HepG2 (cell line): ENCODE data around the gene STIM1. TPM values are rescaled to one million over a fixed set of nuclear protein-coding genes. Genes with fewer than 3 reads are reported as not detected.

Experiments used
- ATAC-seq: fragments of 200-7000 bp; cut with Tn5 transposase; 3 replicates; pipeline ENCODE4 v1.9.1; 2020; ENCODE audit warnings: mild to moderate bottlenecking, moderate library complexity
- BruUV-seq: library from RNA; stranded (reverse); fragments of 400-500 nt; replicated peaks from 2 replicates; lab custom pipeline; 2021; lab: Mats Ljungman, UMichigan
- CTCF ChIA-PET: fragments of 300-600 bp; formaldehyde crosslinking; extraction: SDS; loops from one replicate; lab custom pipeline; 2021; ENCODE audit warnings: low total read pairs, inconsistent platforms, low intra/inter-chr PET ratio; lab: Yijun Ruan, JAX
- POLR2A ChIA-PET: fragments of 350-600 bp; sonication (Branson Sonifier 250); formaldehyde crosslinking; loops from one replicate; lab custom pipeline; 2020; ENCODE audit warnings: antibody characterized with exemption, inconsistent platforms; lab: Yijun Ruan, JAX
- DNase-seq: peaks from one replicate; pipeline ENCODE4 v3.0.0-alpha.2; 2015; ENCODE audit warnings: low spot score
- FAIRE-seq: peaks from 3 replicates; lab custom pipeline; 2011; peaks lifted over from hg19 to GRCh38; lab: Jason Lieb, UNC
- H2AFZ ChIP-seq: one replicate; pipeline ENCODE4 v1.6.1; 2011; ENCODE audit warnings: low read length, inconsistent platforms
- H3K27ac ChIP-seq: fragments of 300-600 bp; 3 replicates; pipeline ENCODE4 v1.8.0; 2011; ENCODE audit warnings: mixed run types, mild to moderate bottlenecking, mixed read lengths, low read length, inconsistent platforms; ENCODE audit not compliant: insufficient read depth; ENCODE audit errors: extremely low read length
- H3K27me3 ChIP-seq, 2 experiments: fragments of 200-600 bp in 1 of 2; 2 replicates in 1 of 2; 3 replicates in 1 of 2; pipeline versions ENCODE4 v1.6.0 to v1.8.0; 2011; ENCODE audit warnings: low read length in 2 of 2, mild to moderate bottlenecking in 2 of 2, moderate library complexity in 2 of 2, inconsistent platforms in 1 of 2; ENCODE audit not compliant: insufficient read depth in 2 of 2, control insufficient read depth in 1 of 2
- H3K36me3 ChIP-seq, 2 experiments: fragments of 200-600 bp in 1 of 2; replicated peaks in 1 of 2; 2 replicates in 1 of 2; 3 replicates in 1 of 2; pipeline versions ENCODE4 v1.5.1 to v1.8.0; 2011; ENCODE audit warnings: low read length in 2 of 2, inconsistent platforms in 1 of 2; ENCODE audit not compliant: insufficient read depth in 2 of 2, control insufficient read depth in 1 of 2
- H3K4me1 ChIP-seq: 2 replicates; pipeline ENCODE4 v1.5.1; 2012; ENCODE audit warnings: low read length, inconsistent platforms; ENCODE audit not compliant: insufficient read depth
- H3K4me2 ChIP-seq: 2 replicates; pipeline ENCODE4 v1.6.0; 2011; ENCODE audit warnings: low read depth, low read length, inconsistent platforms
- H3K4me3 ChIP-seq, 3 experiments: fragments of 200-600 bp in 1 of 3; sonication (generic), shearing (Covaris generic) in 1 of 3; replicated peaks in 1 of 3; 2 replicates each; pipeline ENCODE4 v1.5.1; 2011 to 2016; ENCODE audit warnings: low read length in 3 of 3, inconsistent platforms in 2 of 3, low read depth in 2 of 3, mild to moderate bottlenecking in 2 of 3, control low read depth in 1 of 3, mixed read lengths in 1 of 3; ENCODE audit not compliant: insufficient read depth in 1 of 3
- H3K79me2 ChIP-seq: one replicate; pipeline ENCODE4 v1.6.1; 2011; ENCODE audit warnings: low read length, inconsistent platforms; ENCODE audit not compliant: insufficient read depth
- H3K9ac ChIP-seq: 2 replicates; pipeline ENCODE4 v1.6.0; 2011; ENCODE audit warnings: mild to moderate bottlenecking, low read depth, low read length, inconsistent platforms; ENCODE audit not compliant: insufficient read depth
- H3K9me3 ChIP-seq: 2 replicates; pipeline ENCODE4 v1.5.1; 2012; ENCODE audit warnings: mild to moderate bottlenecking, low read length
- H4K20me1 ChIP-seq: 2 replicates; pipeline ENCODE4 v1.6.0; 2011; ENCODE audit warnings: inconsistent platforms, mild to moderate bottlenecking, low read length, moderate library complexity; ENCODE audit not compliant: insufficient read depth
- CENPX ChIP-seq: sonication (generic); formaldehyde crosslinking; IDR thresholded peaks from 2 replicates; pipeline ENCODE4 v1.9.0; 2021; ENCODE audit warnings: mild to moderate bottlenecking, missing genetic modification reagents, moderate library complexity
- DNMT1 ChIP-seq: sonication (generic); formaldehyde crosslinking; IDR thresholded peaks from 2 replicates; pipeline ENCODE4 v1.5.1; 2020; ENCODE audit warnings: mild to moderate bottlenecking, missing genetic modification reagents
- FOSL1 ChIP-seq: sonication (generic); formaldehyde crosslinking; IDR thresholded peaks from 2 replicates; pipeline ENCODE4 v1.9.0; 2021; ENCODE audit warnings: missing genetic modification reagents, borderline replicate concordance
- GZF1 ChIP-seq: sonication (generic); formaldehyde crosslinking; IDR thresholded peaks from 2 replicates; pipeline ENCODE4 v1.5.1; 2020; ENCODE audit warnings: mild to moderate bottlenecking, missing genetic modification reagents
- NFE2L2 ChIP-seq: fragments of 150-350 bp; IDR thresholded peaks from 2 replicates; pipeline ENCODE4 v1.6.1; 2014; ENCODE audit warnings: low read length
- NKX3-1 ChIP-seq: sonication (generic); formaldehyde crosslinking; IDR thresholded peaks from 2 replicates; pipeline ENCODE4 v1.5.0; 2020; ENCODE audit warnings: missing genetic modification reagents
- PCBP2 ChIP-seq: fragments of 200-400 bp; formaldehyde crosslinking; optimal IDR thresholded peaks from 2 replicates; pipeline ENCODE3; 2018; ENCODE audit warnings: low read length, low read depth; ENCODE audit not compliant: poor library complexity, severe bottlenecking
- TAF1 ChIP-seq: sonication (generic); formaldehyde crosslinking; IDR thresholded peaks from 2 replicates; pipeline ENCODE4 v1.4.0; 2020; ENCODE audit warnings: missing genetic modification reagents
- ZBTB38 ChIP-seq: sonication (generic); formaldehyde crosslinking; IDR thresholded peaks from 2 replicates; pipeline ENCODE4 v1.5.1; 2020; ENCODE audit warnings: mild to moderate bottlenecking, missing genetic modification reagents
- ZNF230 ChIP-seq: sonication (generic); formaldehyde crosslinking; IDR thresholded peaks from 2 replicates; pipeline ENCODE4 v1.4.0; 2020; ENCODE audit warnings: mild to moderate bottlenecking, missing genetic modification reagents
- WGBS: methylation state at CpG from one replicate; pipeline ENCODE4 v1.1.6; 2017; ENCODE audit warnings: low lambda C conversion rate; 5-methylcytosine and 5-hydroxymethylcytosine counted together
- in situ Hi-C: cut with HindIII; loops from 2 replicates; pipeline ENCODE4 v1.10.0; 2017; ENCODE audit warnings: low pct_unique_long_range_greater_than_20kb; ENCODE audit not compliant: extremely low pct_ligation_motif_present
- intact Hi-C: fragments of 100-400 bp; cut with micrococcal nuclease; formaldehyde crosslinking; loops from one replicate; pipeline ENCODE4 v1.10.0; 2022; ENCODE audit not compliant: unreplicated experiment
- polyA plus RNA-seq, 8 experiments: library from polyadenylated mRNA; depleted of rRNA in 3 of 8; stranded (reverse) in 7 of 8; unstranded in 1 of 8; fragments of >200 nt; fragmentation: Illumina TruSeq in 4 of 8; extraction: Trizol in 4 of 8; gene quantifications; 2 replicates each; pipeline versions ENCODE4 v1.2.1 to v1.2.3, GENCODE V29; 2011 to 2016; ENCODE audit warnings: low read depth in 4 of 8, missing spikeins in 1 of 8, mixed read lengths in 1 of 8; ENCODE audit not compliant: insufficient read depth in 1 of 8
- total RNA-seq, 5 experiments: library from RNA; depleted of rRNA; stranded (reverse); fragments of >200 nt; fragmentation: Illumina TruSeq; extraction: Trizol; gene quantifications; 2 replicates each; pipeline ENCODE4 v1.2.3, GENCODE V29; 2016; ENCODE audit warnings: low read depth in 1 of 5
- TF ChIP-seq, protein P1 (sequence below): sonication (generic); formaldehyde crosslinking; IDR thresholded peaks from 2 replicates; pipeline ENCODE4 v1.9.0; 2021; ENCODE audit warnings: missing genetic modification reagents, mild to moderate bottlenecking, borderline replicate concordance
- TF ChIP-seq, protein P2 (sequence below): sonication (generic); formaldehyde crosslinking; IDR thresholded peaks from 2 replicates; pipeline ENCODE4 v1.9.0; 2021; ENCODE audit warnings: missing genetic modification reagents, borderline replicate concordance

Gene STIM1
- total and polyA plus RNA-seq, 2 of the 13 experiments (the other 11 are each of a cell fraction or from before 2014, with no cell fraction given), result 19.2 to 28.5 TPM

DNA sequence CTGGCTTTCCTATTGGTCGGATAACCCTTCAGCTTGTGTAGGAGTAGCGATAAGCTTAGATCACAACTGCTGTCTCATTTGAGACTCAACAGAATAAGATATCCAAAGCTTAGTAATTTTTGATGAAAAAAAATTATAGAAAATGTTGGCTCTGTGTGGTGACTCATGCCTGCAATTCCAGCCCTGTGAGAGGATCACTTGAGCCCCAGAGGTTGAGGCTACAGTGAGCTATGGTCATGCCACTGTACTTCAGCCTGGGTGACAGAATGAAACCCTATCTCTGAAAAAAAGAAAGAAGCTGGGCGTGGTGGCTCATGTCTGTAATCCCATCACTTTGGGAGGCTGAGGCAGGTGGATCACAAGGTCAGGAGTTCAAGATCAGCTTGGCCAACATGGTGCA, 183.5 kb downstream of the STIM1 start (continued):
- TF ChIP-seq TAF1, result no peak
- TF ChIP-seq NFE2L2, result no peak
- no peak for TF ChIP-seq ZNF230 (CRISPR knock-in tag)
- TF ChIP-seq ZBTB38 (CRISPR knock-in tag), result no peak
- TF ChIP-seq, protein P1, sequence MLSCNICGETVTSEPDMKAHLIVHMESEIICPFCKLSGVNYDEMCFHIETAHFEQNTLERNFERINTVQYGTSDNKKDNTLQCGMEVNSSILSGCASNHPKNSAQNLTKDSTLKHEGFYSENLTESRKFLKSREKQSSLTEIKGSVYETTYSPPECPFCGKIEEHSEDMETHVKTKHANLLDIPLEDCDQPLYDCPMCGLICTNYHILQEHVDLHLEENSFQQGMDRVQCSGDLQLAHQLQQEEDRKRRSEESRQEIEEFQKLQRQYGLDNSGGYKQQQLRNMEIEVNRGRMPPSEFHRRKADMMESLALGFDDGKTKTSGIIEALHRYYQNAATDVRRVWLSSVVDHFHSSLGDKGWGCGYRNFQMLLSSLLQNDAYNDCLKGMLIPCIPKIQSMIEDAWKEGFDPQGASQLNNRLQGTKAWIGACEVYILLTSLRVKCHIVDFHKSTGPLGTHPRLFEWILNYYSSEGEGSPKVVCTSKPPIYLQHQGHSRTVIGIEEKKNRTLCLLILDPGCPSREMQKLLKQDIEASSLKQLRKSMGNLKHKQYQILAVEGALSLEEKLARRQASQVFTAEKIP (CRISPR knock-in tag), result no peak
- TF ChIP-seq PCBP2, result no peak
- no peak for TF ChIP-seq DNMT1 (CRISPR knock-in tag)
- TF ChIP-seq FOSL1 (CRISPR knock-in tag), result no peak
- TF ChIP-seq, all 625 proteins: peak for 0

DNA sequence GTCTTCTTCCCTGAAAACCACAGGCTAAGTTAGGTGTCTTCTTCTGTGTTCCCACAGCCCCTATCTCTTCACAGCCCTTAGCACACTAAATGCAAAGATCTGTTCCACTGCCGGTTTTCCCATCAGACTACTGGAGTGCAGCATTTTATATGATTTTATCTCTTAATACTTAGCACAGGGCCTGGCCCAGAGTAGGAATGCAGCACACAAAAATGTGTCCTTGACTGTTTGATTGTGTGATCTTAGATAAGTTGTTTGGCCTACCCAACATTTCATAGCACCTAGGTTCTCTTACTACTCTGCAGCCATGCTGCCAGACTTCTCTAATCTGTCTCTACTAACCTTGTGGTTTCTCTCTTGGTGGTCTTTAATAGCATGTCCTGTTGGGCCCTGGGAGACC, 185.0 kb downstream of the STIM1 start:
- H3K27ac ChIP-seq, result no peak overlapping the region
- no TSS peak for BruUV-seq
- no peak overlapping the region for H3K4me3 ChIP-seq
- DNase-seq (no peak), FAIRE-seq (no peak), ATAC-seq (no peak)
- H2AFZ ChIP-seq, result no peak overlapping the region
- ChIA-PET POLR2A (no interaction called here), CTCF (no interaction called here)
- in situ Hi-C loops (no loop called here), intact Hi-C loops (no loop called here)
- no peaks in the 10 kb centered on the region for H3K36me3 ChIP-seq
- no peaks in the 10 kb centered on the region for H3K9me3 ChIP-seq
- TF ChIP-seq NKX3-1 (CRISPR knock-in tag), result no peak
- TF ChIP-seq, protein P2, sequence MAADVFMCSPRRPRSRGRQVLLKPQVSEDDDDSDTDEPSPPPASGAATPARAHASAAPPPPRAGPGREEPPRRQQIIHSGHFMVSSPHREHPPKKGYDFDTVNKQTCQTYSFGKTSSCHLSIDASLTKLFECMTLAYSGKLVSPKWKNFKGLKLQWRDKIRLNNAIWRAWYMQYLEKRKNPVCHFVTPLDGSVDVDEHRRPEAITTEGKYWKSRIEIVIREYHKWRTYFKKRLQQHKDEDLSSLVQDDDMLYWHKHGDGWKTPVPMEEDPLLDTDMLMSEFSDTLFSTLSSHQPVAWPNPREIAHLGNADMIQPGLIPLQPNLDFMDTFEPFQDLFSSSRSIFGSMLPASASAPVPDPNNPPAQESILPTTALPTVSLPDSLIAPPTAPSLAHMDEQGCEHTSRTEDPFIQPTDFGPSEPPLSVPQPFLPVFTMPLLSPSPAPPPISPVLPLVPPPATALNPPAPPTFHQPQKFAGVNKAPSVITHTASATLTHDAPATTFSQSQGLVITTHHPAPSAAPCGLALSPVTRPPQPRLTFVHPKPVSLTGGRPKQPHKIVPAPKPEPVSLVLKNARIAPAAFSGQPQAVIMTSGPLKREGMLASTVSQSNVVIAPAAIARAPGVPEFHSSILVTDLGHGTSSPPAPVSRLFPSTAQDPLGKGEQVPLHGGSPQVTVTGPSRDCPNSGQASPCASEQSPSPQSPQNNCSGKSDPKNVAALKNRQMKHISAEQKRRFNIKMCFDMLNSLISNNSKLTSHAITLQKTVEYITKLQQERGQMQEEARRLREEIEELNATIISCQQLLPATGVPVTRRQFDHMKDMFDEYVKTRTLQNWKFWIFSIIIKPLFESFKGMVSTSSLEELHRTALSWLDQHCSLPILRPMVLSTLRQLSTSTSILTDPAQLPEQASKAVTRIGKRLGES (CRISPR knock-in tag), result no peak
- TF ChIP-seq GZF1 (CRISPR knock-in tag), result no peak
- no peak for TF ChIP-seq CENPX (CRISPR knock-in tag)
- H3K4me2 ChIP-seq, result no peak overlapping the region
- H3K9ac ChIP-seq, result no peak overlapping the region
- no peaks in the 10 kb centered on the region for H3K79me2 ChIP-seq
- no peaks in the 10 kb centered on the region for H3K27me3 ChIP-seq
- H4K20me1 ChIP-seq, result 0 out of 2 replicates have a peak, but pooled peaks cover 5% of the 10 kb centered on the region
- H3K4me1 ChIP-seq, result peaks cover 33% of the 10 kb centered on the region
- 79% methylated on average over 1 of the region's 1 CpG for WGBS
